Spinal cord (tissue), 4 donors: ENCODE results near the gene CCDC175. TPM values are rescaled to one million over a fixed set of nuclear protein-coding genes. Genes with fewer than 3 reads are reported as not detected.

ENCODE experiments used
- polyA plus RNA-seq, 2 donors: library from polyadenylated mRNA; unstranded; fragments of 120-200 nt; gene quantifications; one replicate each; pipeline ENCODE4 v1.2.1, GENCODE V29; 2013; ENCODE audit not compliant: insufficient read length in 2 of 2
- total RNA-seq, 2 donors: library from RNA; depleted of rRNA in 1 of 2; stranded (reverse); fragments of 120-200 nt in 1 of 2; fragments of >200 nt in 1 of 2; gene quantifications; one replicate each; pipeline versions ENCODE4 v1.2.3 to v1.2.4, GENCODE V29; 2013 to 2014

The CCDC175 gene
- total and polyA plus RNA-seq, 4 donors, result 0.56 to 1.5 (median 0.89) TPM

Other genes starting within 250 kb of the CCDC175 start
- 1 to 10 TPM; 5.7 to 6.0 TPM for gene GPR135, start 111.4 kb downstream of the CCDC175 start, total RNA-seq
- 1 to 10 TPM; 6.6 to 8.4 TPM for gene GPR135, start 111.4 kb downstream of the CCDC175 start, polyA plus RNA-seq
- 10 to 100 TPM; 25.5 to 37.3 TPM for gene L3HYPDH, start 92.4 kb downstream of the CCDC175 start, total RNA-seq
- gene L3HYPDH, start 92.4 kb downstream of the CCDC175 start, polyA plus RNA-seq, result 10 to 100 TPM; 24.6 to 27.8 TPM
- 100 to 1,000 TPM in 1 of 2 donors, 10 to 100 TPM in 1; 84.6 to 121 TPM for gene JKAMP, start 92.3 kb downstream of the CCDC175 start, total RNA-seq
- 10 to 100 TPM; 66.1 to 76.8 TPM for gene JKAMP, start 92.3 kb downstream of the CCDC175 start, polyA plus RNA-seq